ENCODE results near the gene SUCLA2. TPM values are rescaled to one million over a fixed set of nuclear protein-coding genes. Genes with fewer than 3 reads are reported as not detected.
A peak's percentile ranks its signal among the peaks of the same experiment; 100 is the strongest.

The SUCLA2 gene
- total RNA-seq, 3 donors from 2014 or later (not counting 1 experiment from before 2014, with no cell fraction given), result 28.4 to 34.3 (median 31.0) TPM

DNA sequence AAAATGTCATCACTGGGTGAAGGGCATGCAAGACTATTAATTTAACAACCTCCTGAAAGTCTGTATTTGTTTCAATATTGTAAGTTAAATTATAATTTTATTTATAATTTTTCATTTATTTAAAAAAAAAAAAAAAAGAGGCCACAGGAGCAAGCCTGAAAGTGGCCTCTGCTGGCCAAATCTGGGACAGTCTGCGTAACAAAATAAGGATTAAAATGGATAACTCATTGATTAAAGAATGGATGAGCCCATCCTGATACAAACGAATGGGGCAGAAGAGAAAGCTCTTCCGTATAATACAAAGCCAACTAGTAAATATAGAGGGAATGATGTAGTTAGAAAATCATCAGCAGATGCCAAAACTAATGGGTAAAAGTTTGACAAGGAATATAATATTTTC is 36.2 kb downstream of the SUCLA2 start:
- Mint-ChIP-seq H3K27ac (peak overlapping the region in 1 of 2 donors; percentile 14), H3K4me3 (no peak overlapping the region), H3K4me1 (peaks cover 0 to 4% of the 10 kb centered on the region in 2 donors), H3K9me3 (no peaks in the 10 kb centered on the region), H3K36me3 (peaks cover 29% of the 10 kb centered on the region), H3K27me3 (ENCODE audit: low read depth in 2 of 2) (no peaks in the 10 kb centered on the region)
- TF ChIP-seq, protein P1, sequence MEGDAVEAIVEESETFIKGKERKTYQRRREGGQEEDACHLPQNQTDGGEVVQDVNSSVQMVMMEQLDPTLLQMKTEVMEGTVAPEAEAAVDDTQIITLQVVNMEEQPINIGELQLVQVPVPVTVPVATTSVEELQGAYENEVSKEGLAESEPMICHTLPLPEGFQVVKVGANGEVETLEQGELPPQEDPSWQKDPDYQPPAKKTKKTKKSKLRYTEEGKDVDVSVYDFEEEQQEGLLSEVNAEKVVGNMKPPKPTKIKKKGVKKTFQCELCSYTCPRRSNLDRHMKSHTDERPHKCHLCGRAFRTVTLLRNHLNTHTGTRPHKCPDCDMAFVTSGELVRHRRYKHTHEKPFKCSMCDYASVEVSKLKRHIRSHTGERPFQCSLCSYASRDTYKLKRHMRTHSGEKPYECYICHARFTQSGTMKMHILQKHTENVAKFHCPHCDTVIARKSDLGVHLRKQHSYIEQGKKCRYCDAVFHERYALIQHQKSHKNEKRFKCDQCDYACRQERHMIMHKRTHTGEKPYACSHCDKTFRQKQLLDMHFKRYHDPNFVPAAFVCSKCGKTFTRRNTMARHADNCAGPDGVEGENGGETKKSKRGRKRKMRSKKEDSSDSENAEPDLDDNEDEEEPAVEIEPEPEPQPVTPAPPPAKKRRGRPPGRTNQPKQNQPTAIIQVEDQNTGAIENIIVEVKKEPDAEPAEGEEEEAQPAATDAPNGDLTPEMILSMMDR (IDR thresholded peaks at IDR 0.05), result no peak
- WGBS (ENCODE audit: insufficient coverage), result 100% methylated on average over 2 of the region's 3 CpGs
- Histone ChIP-seq H3K4me1 (ENCODE audit: control insufficient read depth, insufficient read depth, low read length) (no peaks in the 10 kb centered on the region), H3K9me3 (ENCODE audit: control insufficient read depth, insufficient read depth, low read length) (no peaks in the 10 kb centered on the region), H3K4me3 (ENCODE audit: low read length) (no peak overlapping the region), H3K27ac (ENCODE audit: low read length) (no peak overlapping the region), H3K36me3 (ENCODE audit: control insufficient read depth, insufficient read depth, low read length) (peaks cover 26% of the 10 kb centered on the region), H3K27me3 (ENCODE audit: control insufficient read depth, insufficient read depth, low read length) (no peaks in the 10 kb centered on the region)
- intact Hi-C loops (cut with micrococcal nuclease), result no loop called here
- ATAC-seq (no peak), DNase-seq (no peak)

DNA sequence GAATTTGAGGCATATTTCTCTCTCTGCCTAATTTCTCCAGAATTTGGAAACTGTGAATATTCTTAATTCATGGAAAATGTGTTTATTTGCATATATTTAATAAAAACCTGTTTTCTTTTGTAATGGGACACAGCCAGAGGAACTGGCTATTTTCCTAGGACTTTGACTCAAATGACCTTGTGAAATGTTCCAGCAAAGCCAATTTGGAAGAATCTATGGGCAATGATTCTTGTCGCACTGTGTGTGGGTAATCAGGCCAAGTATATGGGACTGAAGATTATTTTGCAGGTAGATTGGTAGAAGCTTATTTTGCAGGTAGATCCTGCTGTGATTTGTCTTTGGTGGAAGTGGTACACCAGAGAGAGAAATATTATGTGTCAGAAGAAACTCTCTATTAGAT is 38.8 kb downstream of the SUCLA2 start:
- no peaks in the 10 kb centered on the region for H3K4me1 ChIP-seq (ENCODE audit: control insufficient read depth, insufficient read depth, low read length)
- TF ChIP-seq, protein P1 (IDR thresholded peaks at IDR 0.05), result no peak
- 100% methylated on average over 1 of the region's 1 CpG for WGBS (ENCODE audit: insufficient coverage)
- H3K27me3 ChIP-seq (ENCODE audit: control insufficient read depth, insufficient read depth, low read length), result no peaks in the 10 kb centered on the region
- intact Hi-C loops (cut with micrococcal nuclease), result no loop called here
- Mint-ChIP-seq H3K4me3 (no peak overlapping the region), H3K27ac (no peak overlapping the region), H3K36me3 (peaks cover 51% of the 10 kb centered on the region), H3K9me3 (peaks cover 2 to 6% of the 10 kb centered on the region in 2 donors), H3K4me1 (peaks cover 0 to 10% of the 10 kb centered on the region in 2 donors), H3K27me3 (ENCODE audit: low read depth in 2 of 2) (no peaks in the 10 kb centered on the region)
- DNase-seq (no peak), ATAC-seq (no peak)
- peaks cover 5% of the 10 kb centered on the region for H3K9me3 ChIP-seq (ENCODE audit: control insufficient read depth, insufficient read depth, low read length)
- no peak overlapping the region for H3K4me3 ChIP-seq (ENCODE audit: low read length)
- H3K36me3 ChIP-seq (ENCODE audit: control insufficient read depth, insufficient read depth, low read length), result peaks cover 28% of the 10 kb centered on the region
- no peak overlapping the region for H3K27ac ChIP-seq (ENCODE audit: low read length)

DNA sequence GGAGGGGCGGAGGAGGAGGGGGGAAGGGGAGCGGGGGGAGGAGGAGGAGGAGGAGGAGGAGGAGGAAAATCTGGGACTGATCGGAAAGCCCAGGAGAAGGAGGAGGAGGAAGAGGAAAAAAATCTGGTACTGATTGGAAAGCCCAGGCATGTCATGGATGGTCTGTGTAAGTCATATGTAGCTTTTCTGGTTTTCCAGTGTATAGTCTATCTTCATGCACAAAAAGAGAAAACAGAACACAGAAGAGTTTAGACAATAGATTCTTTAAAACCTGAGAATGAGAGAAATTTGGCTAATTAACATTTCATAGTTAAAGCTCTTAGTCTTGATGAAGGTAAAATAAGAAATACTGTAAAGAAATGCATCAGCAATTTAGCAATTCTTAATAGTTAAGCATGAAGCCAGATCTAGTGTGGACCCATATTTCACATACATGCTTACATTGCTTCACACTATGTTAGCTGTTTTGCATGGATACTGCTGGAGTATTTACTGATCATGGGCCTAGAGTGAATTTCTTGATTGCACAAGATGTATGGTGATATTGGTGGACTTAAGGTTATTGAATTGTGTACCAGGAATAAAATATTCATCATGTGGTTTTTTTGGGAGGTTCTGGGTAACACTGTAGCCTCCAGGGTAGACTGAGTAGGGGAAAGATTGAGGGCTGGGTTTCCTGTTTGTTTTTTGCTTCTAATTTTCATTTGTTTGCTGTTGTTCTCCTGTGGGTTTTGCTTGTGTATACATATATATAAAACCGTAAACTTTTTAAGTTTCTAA is 41.4 kb downstream of the SUCLA2 start:
- Histone ChIP-seq H3K27ac (ENCODE audit: low read length) (no peak overlapping the region), H3K9me3 (ENCODE audit: control insufficient read depth, insufficient read depth, low read length) (peaks cover 8% of the 10 kb centered on the region), H3K27me3 (ENCODE audit: control insufficient read depth, insufficient read depth, low read length) (no peaks in the 10 kb centered on the region), H3K4me3 (ENCODE audit: low read length) (no peak overlapping the region), H3K36me3 (ENCODE audit: control insufficient read depth, insufficient read depth, low read length) (peaks cover 28% of the 10 kb centered on the region), H3K4me1 (ENCODE audit: control insufficient read depth, insufficient read depth, low read length) (no peaks in the 10 kb centered on the region)
- Mint-ChIP-seq H3K27me3 (ENCODE audit: low read depth in 2 of 2) (no peaks in the 10 kb centered on the region), H3K36me3 (peaks cover 63% of the 10 kb centered on the region), H3K27ac (no peak overlapping the region), H3K4me1 (peaks cover 5 to 10% of the 10 kb centered on the region in 2 donors), H3K9me3 (peaks cover 2 to 11% of the 10 kb centered on the region in 2 donors), H3K4me3 (no peak overlapping the region)
- WGBS (ENCODE audit: insufficient coverage), result 100% methylated on average over 3 of the region's 4 CpGs
- DNase-seq, result no peak
- ATAC-seq, result no peak
- TF ChIP-seq, protein P1 (IDR thresholded peaks at IDR 0.05), result no peak
- intact Hi-C loops (cut with micrococcal nuclease), result no loop called here
